Measurements from ENCODE around the gene VSIG10L2.

DNA sequence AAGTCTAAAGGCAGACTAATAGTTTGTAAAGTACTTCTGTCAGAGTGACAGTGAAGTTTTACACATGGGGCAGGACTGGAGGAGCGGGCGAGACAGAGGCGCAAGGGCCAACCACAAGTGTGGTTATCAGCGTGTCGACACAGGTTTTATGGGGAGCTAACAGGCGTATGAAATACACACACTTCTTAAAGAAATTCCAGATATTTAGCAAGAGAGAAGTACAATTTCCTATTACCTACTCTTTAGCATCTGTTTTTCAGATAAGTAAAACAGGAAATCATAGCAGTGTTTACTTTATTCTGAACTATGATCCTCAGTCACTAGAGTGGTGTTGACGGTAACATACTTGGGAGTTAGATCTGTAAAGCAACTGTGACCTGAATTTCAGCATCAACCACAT, 22.5 kb downstream of the VSIG10L2 start:
- TF ChIP-seq EZH2phosphoT487 (IDR thresholded peaks at IDR 0.05; ENCODE audit: borderline replicate concordance): no peak
- TF ChIP-seq, protein P1, sequence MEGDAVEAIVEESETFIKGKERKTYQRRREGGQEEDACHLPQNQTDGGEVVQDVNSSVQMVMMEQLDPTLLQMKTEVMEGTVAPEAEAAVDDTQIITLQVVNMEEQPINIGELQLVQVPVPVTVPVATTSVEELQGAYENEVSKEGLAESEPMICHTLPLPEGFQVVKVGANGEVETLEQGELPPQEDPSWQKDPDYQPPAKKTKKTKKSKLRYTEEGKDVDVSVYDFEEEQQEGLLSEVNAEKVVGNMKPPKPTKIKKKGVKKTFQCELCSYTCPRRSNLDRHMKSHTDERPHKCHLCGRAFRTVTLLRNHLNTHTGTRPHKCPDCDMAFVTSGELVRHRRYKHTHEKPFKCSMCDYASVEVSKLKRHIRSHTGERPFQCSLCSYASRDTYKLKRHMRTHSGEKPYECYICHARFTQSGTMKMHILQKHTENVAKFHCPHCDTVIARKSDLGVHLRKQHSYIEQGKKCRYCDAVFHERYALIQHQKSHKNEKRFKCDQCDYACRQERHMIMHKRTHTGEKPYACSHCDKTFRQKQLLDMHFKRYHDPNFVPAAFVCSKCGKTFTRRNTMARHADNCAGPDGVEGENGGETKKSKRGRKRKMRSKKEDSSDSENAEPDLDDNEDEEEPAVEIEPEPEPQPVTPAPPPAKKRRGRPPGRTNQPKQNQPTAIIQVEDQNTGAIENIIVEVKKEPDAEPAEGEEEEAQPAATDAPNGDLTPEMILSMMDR (IDR thresholded peaks at IDR 0.05 in 2 of 3, conservative IDR thresholded peaks at IDR 0.05 in 1 of 3; ENCODE audit: borderline replicate concordance in 1 of 3, insufficient read depth in 1 of 3, low read depth in 2 of 3, low read length in 2 of 3): no peak
- TF ChIP-seq SIN3A (IDR thresholded peaks at IDR 0.05; ENCODE audit: low read depth): no peak
- TF ChIP-seq CEBPB (IDR thresholded peaks at IDR 0.05; ENCODE audit: low read depth): no peak
- TF ChIP-seq EZH2 (IDR thresholded peaks at IDR 0.05): no peak
- TF ChIP-seq POLR2A (IDR thresholded peaks at IDR 0.05; ENCODE audit: borderline replicate concordance, extremely low read depth, insufficient read depth, insufficient read length): no peak
- no peak for TF ChIP-seq YY1 (IDR thresholded peaks at IDR 0.05; ENCODE audit: extremely low read depth, insufficient replicate concordance, low read depth, low read length)
- no peak for TF ChIP-seq SP1 (IDR thresholded peaks at IDR 0.05; ENCODE audit: low read depth)
- no peak for TF ChIP-seq SRF (IDR thresholded peaks at IDR 0.05; ENCODE audit: low read depth)
- TF ChIP-seq RAD21 (IDR thresholded peaks at IDR 0.05; ENCODE audit: low read depth): no peak
- TF ChIP-seq, protein P2, sequence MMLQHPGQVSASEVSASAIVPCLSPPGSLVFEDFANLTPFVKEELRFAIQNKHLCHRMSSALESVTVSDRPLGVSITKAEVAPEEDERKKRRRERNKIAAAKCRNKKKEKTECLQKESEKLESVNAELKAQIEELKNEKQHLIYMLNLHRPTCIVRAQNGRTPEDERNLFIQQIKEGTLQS (IDR thresholded peaks at IDR 0.05): no peak
- TF ChIP-seq ZFX (IDR thresholded peaks at IDR 0.05): no peak
- TF ChIP-seq, protein P3, sequence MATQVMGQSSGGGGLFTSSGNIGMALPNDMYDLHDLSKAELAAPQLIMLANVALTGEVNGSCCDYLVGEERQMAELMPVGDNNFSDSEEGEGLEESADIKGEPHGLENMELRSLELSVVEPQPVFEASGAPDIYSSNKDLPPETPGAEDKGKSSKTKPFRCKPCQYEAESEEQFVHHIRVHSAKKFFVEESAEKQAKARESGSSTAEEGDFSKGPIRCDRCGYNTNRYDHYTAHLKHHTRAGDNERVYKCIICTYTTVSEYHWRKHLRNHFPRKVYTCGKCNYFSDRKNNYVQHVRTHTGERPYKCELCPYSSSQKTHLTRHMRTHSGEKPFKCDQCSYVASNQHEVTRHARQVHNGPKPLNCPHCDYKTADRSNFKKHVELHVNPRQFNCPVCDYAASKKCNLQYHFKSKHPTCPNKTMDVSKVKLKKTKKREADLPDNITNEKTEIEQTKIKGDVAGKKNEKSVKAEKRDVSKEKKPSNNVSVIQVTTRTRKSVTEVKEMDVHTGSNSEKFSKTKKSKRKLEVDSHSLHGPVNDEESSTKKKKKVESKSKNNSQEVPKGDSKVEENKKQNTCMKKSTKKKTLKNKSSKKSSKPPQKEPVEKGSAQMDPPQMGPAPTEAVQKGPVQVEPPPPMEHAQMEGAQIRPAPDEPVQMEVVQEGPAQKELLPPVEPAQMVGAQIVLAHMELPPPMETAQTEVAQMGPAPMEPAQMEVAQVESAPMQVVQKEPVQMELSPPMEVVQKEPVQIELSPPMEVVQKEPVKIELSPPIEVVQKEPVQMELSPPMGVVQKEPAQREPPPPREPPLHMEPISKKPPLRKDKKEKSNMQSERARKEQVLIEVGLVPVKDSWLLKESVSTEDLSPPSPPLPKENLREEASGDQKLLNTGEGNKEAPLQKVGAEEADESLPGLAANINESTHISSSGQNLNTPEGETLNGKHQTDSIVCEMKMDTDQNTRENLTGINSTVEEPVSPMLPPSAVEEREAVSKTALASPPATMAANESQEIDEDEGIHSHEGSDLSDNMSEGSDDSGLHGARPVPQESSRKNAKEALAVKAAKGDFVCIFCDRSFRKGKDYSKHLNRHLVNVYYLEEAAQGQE (IDR thresholded peaks at IDR 0.05; ENCODE audit: low read depth): no peak
